IMR-90 (cell line): ENCODE data around the gene PLEKHB2. TPM values are rescaled to one million over a fixed set of nuclear protein-coding genes. Genes with fewer than 3 reads are reported as not detected.
"Not testable (repeated sequence)": the region's sequence is repeated elsewhere in the genome, so short reads cannot be mapped to it uniquely, and the experiment has no call there.

Experiments used
- ATAC-seq: fragments of 200-7000 bp; cut with Tn5 transposase; 2 replicates; pipeline ENCODE4 v1.9.1; 2020; ENCODE audit warnings: low read depth, mild to moderate bottlenecking, moderate library complexity
- BruUV-seq: library from RNA; stranded (reverse); fragments of 400-500 nt; replicated peaks from 2 replicates; lab custom pipeline; 2021; lab: Mats Ljungman, UMichigan
- CTCF ChIA-PET: fragments of 300-600 bp; formaldehyde crosslinking; extraction: SDS; loops from one replicate; lab custom pipeline; 2021; ENCODE audit warnings: antibody characterized with exemption; lab: Yijun Ruan, JAX
- POLR2A ChIA-PET: fragments of 300-600 bp; sonication (Branson Sonifier 250); formaldehyde crosslinking; loops from one replicate; lab custom pipeline; 2022; ENCODE audit warnings: antibody characterized with exemption; ENCODE audit not compliant: unreplicated experiment; lab: Charles Lee
- DNase-seq: peaks from one replicate; pipeline ENCODE4 v3.0.0; 2013
- H2AFZ ChIP-seq: replicated peaks from 2 replicates; pipeline ENCODE3; 2013; ENCODE audit warnings: low read length, mild to moderate bottlenecking; ENCODE audit not compliant: poor library complexity
- H2AK5ac ChIP-seq: 2 replicates; pipeline ENCODE4 v1.6.1; 2013; ENCODE audit warnings: low read depth, low read length, inconsistent platforms
- H2AK9ac ChIP-seq: replicated peaks from 2 replicates; pipeline ENCODE3; 2013; ENCODE audit warnings: mild to moderate bottlenecking, low read depth, low read length, moderate library complexity; ENCODE audit not compliant: poor library complexity
- H2BK120ac ChIP-seq: 2 replicates; pipeline ENCODE4 v1.6.1; 2013; ENCODE audit warnings: low read depth, low read length, inconsistent platforms
- H2BK15ac ChIP-seq: 3 replicates; pipeline ENCODE4 v1.6.1; 2013; ENCODE audit warnings: low read depth, low read length, inconsistent platforms
- H2BK20ac ChIP-seq: 2 replicates; pipeline ENCODE4 v1.6.1; 2013; ENCODE audit warnings: low read depth, mild to moderate bottlenecking, inconsistent platforms, low read length, moderate library complexity
- H2BK5ac ChIP-seq: 2 replicates; pipeline ENCODE4 v1.6.1; 2013; ENCODE audit warnings: mild to moderate bottlenecking, low read depth, low read length, inconsistent platforms; ENCODE audit not compliant: poor library complexity, severe bottlenecking
- H3K14ac ChIP-seq: replicated peaks from 2 replicates; pipeline ENCODE4 v1.6.1; 2013; ENCODE audit warnings: low read depth, low read length, inconsistent platforms
- H3K18ac ChIP-seq: 2 replicates; pipeline ENCODE4 v1.6.1; 2013; ENCODE audit warnings: low read depth, low read length, control low read depth
- H3K23ac ChIP-seq: 2 replicates; pipeline ENCODE4 v1.6.1; 2013; ENCODE audit warnings: low read depth, low read length, inconsistent platforms
- H3K27ac ChIP-seq: 2 replicates; pipeline ENCODE4 v1.5.1; 2013; ENCODE audit warnings: mild to moderate bottlenecking, control low read depth, low read length; ENCODE audit not compliant: insufficient read depth
- H3K27me3 ChIP-seq: 2 replicates; pipeline ENCODE4 v1.6.1; 2013; ENCODE audit warnings: low read length; ENCODE audit not compliant: control insufficient read depth, insufficient read depth
- H3K36me3 ChIP-seq: 2 replicates; pipeline ENCODE4 v1.6.1; 2013; ENCODE audit warnings: low read length, mixed read lengths; ENCODE audit not compliant: control insufficient read depth, insufficient read depth
- H3K4ac ChIP-seq: 2 replicates; pipeline ENCODE4 v1.6.1; 2013; ENCODE audit warnings: low read depth, low read length, inconsistent platforms
- H3K4me1 ChIP-seq: 2 replicates; pipeline ENCODE4 v1.6.1; 2013; ENCODE audit warnings: low read length, mixed read lengths; ENCODE audit not compliant: control insufficient read depth, insufficient read depth
- H3K4me2 ChIP-seq: 2 replicates; pipeline ENCODE4 v1.6.1; 2013; ENCODE audit warnings: low read depth, mild to moderate bottlenecking, control low read depth, low read length, moderate library complexity
- H3K4me3 ChIP-seq: 2 replicates; pipeline ENCODE4 v1.5.1; 2013; ENCODE audit warnings: low read depth, mild to moderate bottlenecking, control low read depth, low read length, moderate library complexity; ENCODE audit not compliant: insufficient read depth
- H3K56ac ChIP-seq: 2 replicates; pipeline ENCODE4 v1.6.1; 2013; ENCODE audit warnings: low read length, inconsistent platforms; ENCODE audit not compliant: insufficient read depth; ENCODE audit errors: extremely low read depth
- H3K79me1 ChIP-seq, 2 experiments: 2 replicates each; pipeline ENCODE4 v1.6.1; 2013; ENCODE audit warnings: low read length in 2 of 2, inconsistent platforms in 1 of 2, low read depth in 1 of 2
- H3K9ac ChIP-seq: 2 replicates; pipeline ENCODE4 v1.6.1; 2013; ENCODE audit warnings: low read depth, low read length, control low read depth
- H3K9me1 ChIP-seq: 2 replicates; pipeline ENCODE4 v1.6.1; 2013; ENCODE audit warnings: low read length, inconsistent platforms; ENCODE audit not compliant: insufficient read depth
- H3K9me3 ChIP-seq: 2 replicates; pipeline ENCODE4 v1.6.1; 2013; ENCODE audit warnings: low read length; ENCODE audit not compliant: control insufficient read depth, insufficient read depth
- H4K20me1 ChIP-seq: 2 replicates; pipeline ENCODE4 v1.6.1; 2013; ENCODE audit warnings: low read length, inconsistent platforms; ENCODE audit not compliant: insufficient read depth
- H4K5ac ChIP-seq: 2 replicates; pipeline ENCODE4 v1.6.1; 2013; ENCODE audit warnings: mild to moderate bottlenecking, low read depth, low read length, control low read depth
- H4K8ac ChIP-seq, 2 experiments: 2 replicates each; pipeline ENCODE4 v1.6.1; 2013; ENCODE audit warnings: low read depth in 2 of 2, low read length in 2 of 2, control low read depth in 1 of 2, inconsistent platforms in 1 of 2
- H4K91ac ChIP-seq: 2 replicates; pipeline ENCODE4 v1.6.1; 2013; ENCODE audit warnings: low read depth, low read length, inconsistent platforms; ENCODE audit not compliant: insufficient read depth
- WGBS, 2 experiments: methylation state at CpG; one replicate each; pipeline versions ENCODE4 v1.1.5 to v1.1.7; 2013; ENCODE audit warnings: missing lambda C conversion rate in 2 of 2; ENCODE audit not compliant: insufficient read length in 1 of 2; ENCODE audit errors: extremely low coverage in 2 of 2; 5-methylcytosine and 5-hydroxymethylcytosine counted together
- dilution Hi-C: fragments of 300-500 bp; cut with HindIII; formaldehyde crosslinking; loops from one replicate; pipeline ENCODE4 v1.14.3; 2018; ENCODE audit warnings: low sequenced_read_pairs; ENCODE audit not compliant: unreplicated experiment
- in situ Hi-C: fragments of 300-500 bp; cut with MboI; formaldehyde crosslinking; loops from 3 replicates; pipeline ENCODE4 v1.14.3; 2019; ENCODE audit warnings: low sequenced_read_pairs, inconsistent platforms, mixed read lengths
- intact Hi-C: fragments of 100-400 bp; cut with micrococcal nuclease; formaldehyde crosslinking; loops from 2 replicates; pipeline ENCODE4 v1.10.0; 2022
- polyA plus RNA-seq, 3 experiments: library from polyadenylated mRNA; depleted of rRNA; stranded (reverse); fragments of >200 nt; gene quantifications; 2 replicates each; pipeline ENCODE4 v1.2.3, GENCODE V29; 2012; ENCODE audit warnings: low replicate concordance in 1 of 3
- total RNA-seq: library from RNA; depleted of rRNA; stranded (reverse); fragments of >200 nt; gene quantifications from 2 replicates; pipeline ENCODE4 v1.2.3, GENCODE V29; 2012

PLEKHB2 gene
- total and polyA plus RNA-seq, 2 of the 4 experiments (the other 2 are of a cell fraction) = 62.9 to 82.1 TPM

GRCh38 chr2:131178050-131178449 is 72.9 kb downstream of the PLEKHB2 start:
- H2AK9ac ChIP-seq, H2BK20ac ChIP-seq, H2BK15ac ChIP-seq, H3K4me2 ChIP-seq, H3K4me1 ChIP-seq, H3K79me1 ChIP-seq, H3K23ac ChIP-seq, H3K27ac ChIP-seq, intact Hi-C loops, H4K20me1 ChIP-seq, H3K27me3 ChIP-seq, H3K14ac ChIP-seq, H4K91ac ChIP-seq, BruUV-seq, H3K9me1 ChIP-seq, H3K4me3 ChIP-seq, H2BK120ac ChIP-seq, H2AK5ac ChIP-seq, in situ Hi-C loops, H4K8ac ChIP-seq, H2BK5ac ChIP-seq, H3K4ac ChIP-seq, DNase-seq, H3K18ac ChIP-seq, H3K9ac ChIP-seq, CTCF ChIA-PET, H3K9me3 ChIP-seq, ATAC-seq, H4K5ac ChIP-seq, H2AFZ ChIP-seq, dilution Hi-C loops, H3K36me3 ChIP-seq, H3K56ac ChIP-seq: not testable (repeated sequence)
- POLR2A ChIA-PET = interaction anchor here (0.6 kb wide), 1 partner anchor 130 kb away, joined by 3 read pairs; no protein-coding TSS in a partner anchor
- WGBS, 2 experiments = no CpG with 5 or more reads among the region's 10 CpGs

DNA sequence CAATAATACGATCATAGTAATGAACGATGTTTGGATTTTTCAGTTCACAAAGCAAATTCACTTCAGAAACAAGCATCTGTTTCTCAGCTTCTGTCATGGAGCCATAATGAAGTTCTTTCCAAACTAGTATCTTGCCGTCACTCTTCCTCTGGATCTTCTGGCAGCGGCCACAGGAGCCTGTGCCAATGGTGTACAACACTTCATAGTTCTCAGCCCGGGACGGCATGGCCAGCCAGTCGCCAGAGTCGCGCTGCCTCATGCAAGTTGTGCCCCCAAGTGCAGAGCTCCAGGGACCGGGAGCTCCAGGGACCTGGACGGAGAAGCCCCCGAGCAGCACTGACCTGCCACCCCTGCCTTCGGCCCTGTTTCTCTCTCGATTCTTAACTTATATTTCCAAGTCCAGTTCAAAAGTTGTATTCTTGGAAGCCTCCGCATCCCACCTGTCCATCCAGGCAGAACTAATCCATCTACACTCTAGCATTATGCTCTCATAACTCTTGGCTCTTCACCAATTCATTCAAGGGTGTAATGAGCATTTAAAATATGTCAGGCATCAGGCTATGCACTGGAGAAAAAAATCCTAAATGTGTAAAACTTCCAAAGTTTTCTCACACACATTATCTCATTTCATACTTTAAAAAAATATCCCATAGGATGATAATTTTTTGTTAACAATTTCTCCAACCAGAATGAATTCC is 73.7 kb downstream of the PLEKHB2 start:
- H3K27me3 ChIP-seq, H3K4ac ChIP-seq, H2AFZ ChIP-seq, H4K8ac ChIP-seq, H4K91ac ChIP-seq, H3K36me3 ChIP-seq, H2BK5ac ChIP-seq, H3K9ac ChIP-seq, H3K9me1 ChIP-seq, H2AK9ac ChIP-seq, H2AK5ac ChIP-seq, in situ Hi-C loops, H4K5ac ChIP-seq, H3K9me3 ChIP-seq, H3K56ac ChIP-seq, H2BK20ac ChIP-seq, CTCF ChIA-PET, H3K14ac ChIP-seq, H4K20me1 ChIP-seq, BruUV-seq, H3K27ac ChIP-seq, H3K4me2 ChIP-seq, POLR2A ChIA-PET, DNase-seq, H3K4me3 ChIP-seq, intact Hi-C loops, H2BK120ac ChIP-seq, H3K23ac ChIP-seq, H3K79me1 ChIP-seq, ATAC-seq, H3K4me1 ChIP-seq, H2BK15ac ChIP-seq, dilution Hi-C loops, H3K18ac ChIP-seq: not testable (repeated sequence)
- WGBS, 2 experiments = 31% methylated on average over 2 of the region's 15 CpGs; no CpG with 5 or more reads in 1 of the 2 experiments
